GM20431 (cell line): ENCODE results near the gene ERBB4.
"Not testable (repeated sequence)": the region's sequence is repeated elsewhere in the genome, so short reads cannot be mapped to it uniquely, and the experiment has no call there.

Source experiments
- in situ Hi-C: fragments of 300-500 bp; cut with MseI, MboI; formaldehyde crosslinking; loops from one replicate; pipeline ENCODE4 v1.15.0; 2020; ENCODE audit warnings: low sequenced_read_pairs; ENCODE audit not compliant: unreplicated experiment

The ERBB4 gene

GRCh38 chr2:211722928-211723327, 815.7 kb downstream of the ERBB4 start:
- in situ Hi-C loops = no loop called here

GRCh38 chr2:211721874-211722273, 816.7 kb downstream of the ERBB4 start:
- in situ Hi-C loops = not testable (repeated sequence)

- in situ Hi-C loops = no loop called here
Measured at GRCh38 chr2:211709389-211709788, 829.2 kb downstream of the ERBB4 start.

- in situ Hi-C loops = no loop called here
Measured at GRCh38 chr2:211692689-211693088, 845.9 kb downstream of the ERBB4 start.

- in situ Hi-C loops = no loop called here
Measured at GRCh38 chr2:211690736-211691135, 847.9 kb downstream of the ERBB4 start.

- in situ Hi-C loops = no loop called here
Measured at GRCh38 chr2:211688196-211688595, 850.4 kb downstream of the ERBB4 start.

GRCh38 chr2:211674715-211675114, 863.9 kb downstream of the ERBB4 start:
- in situ Hi-C loops = no loop called here

- in situ Hi-C loops = no loop called here
Measured at GRCh38 chr2:211673133-211673905, 865.3 kb downstream of the ERBB4 start.

GRCh38 chr2:211671977-211672376, 866.6 kb downstream of the ERBB4 start:
- in situ Hi-C loops = no loop called here

- in situ Hi-C loops = no loop called here
Measured at GRCh38 chr2:211665299-211665698, 873.3 kb downstream of the ERBB4 start.

- in situ Hi-C loops = no loop called here
Measured at GRCh38 chr2:211664321-211664720, 874.3 kb downstream of the ERBB4 start.

- in situ Hi-C loops = no loop called here
Measured at GRCh38 chr2:211654211-211654780, 884.3 kb downstream of the ERBB4 start.

- in situ Hi-C loops = no loop called here
Measured at GRCh38 chr2:211652327-211652726, 886.3 kb downstream of the ERBB4 start.

- in situ Hi-C loops = no loop called here
Measured at GRCh38 chr2:211649331-211649730, 889.3 kb downstream of the ERBB4 start.

GRCh38 chr2:211631503-211631902, 907.1 kb downstream of the ERBB4 start:
- in situ Hi-C loops = no loop called here

GRCh38 chr2:211623096-211623495, 915.5 kb downstream of the ERBB4 start:
- in situ Hi-C loops = no loop called here

- in situ Hi-C loops = no loop called here
Measured at GRCh38 chr2:211620986-211621385, 917.6 kb downstream of the ERBB4 start.

- in situ Hi-C loops = no loop called here
Measured at GRCh38 chr2:211617803-211618202, 920.8 kb downstream of the ERBB4 start.

- in situ Hi-C loops = no loop called here
Measured at GRCh38 chr2:211611621-211612020, 927.0 kb downstream of the ERBB4 start.

GRCh38 chr2:211611061-211611518, 927.5 kb downstream of the ERBB4 start:
- in situ Hi-C loops = no loop called here

- in situ Hi-C loops = no loop called here
Measured at GRCh38 chr2:211609127-211609526, 929.5 kb downstream of the ERBB4 start.

GRCh38 chr2:211599146-211599545, 939.5 kb downstream of the ERBB4 start:
- in situ Hi-C loops = no loop called here
